ENCODE measurements around the gene POLE. TPM values are rescaled to one million over a fixed set of nuclear protein-coding genes. Genes with fewer than 3 reads are reported as not detected.

The POLE gene
- polyA plus RNA-seq, 1 of the 3 experiments (the other 2 are of a cell fraction) = 20.1 TPM

DNA sequence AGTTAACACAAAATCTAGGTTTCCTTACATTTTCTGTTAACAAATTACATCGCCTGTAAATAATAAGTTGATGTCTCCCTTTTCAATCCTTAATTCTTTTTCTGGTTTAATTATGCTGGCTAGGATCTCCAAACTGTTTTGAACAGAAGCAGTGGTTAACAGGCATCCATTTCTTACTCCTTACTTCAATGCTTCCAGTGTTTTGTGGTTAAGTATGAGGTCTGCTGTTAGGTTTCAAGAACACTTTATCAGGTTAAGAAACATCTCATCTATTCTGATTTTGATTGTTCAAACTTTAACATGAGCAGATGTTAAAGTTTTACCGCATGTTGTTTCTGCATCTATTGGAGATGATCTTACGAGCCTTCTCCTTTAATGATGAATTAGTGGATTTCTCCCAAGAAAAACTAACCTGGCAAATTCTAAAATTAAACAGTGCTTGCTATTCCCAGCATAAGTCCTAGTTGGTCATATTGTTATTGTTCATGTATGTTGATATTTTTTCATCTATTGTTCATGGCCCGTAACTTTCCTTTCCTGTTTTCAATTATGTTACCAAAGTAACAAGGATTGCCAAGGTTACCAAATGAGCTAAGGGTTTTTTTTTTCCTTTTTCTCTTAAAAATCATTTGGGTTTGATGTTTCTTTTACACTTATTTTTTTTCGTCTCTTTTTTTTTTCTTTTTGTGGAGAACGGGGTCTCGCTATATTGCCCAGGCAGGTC, 33.4 kb downstream of the POLE start:
- 90% methylated on average over 7 of the region's 7 CpGs for WGBS (ENCODE audit: low lambda C conversion rate)
- DNase-seq = no peak
- Histone ChIP-seq H3K9me3 (no peaks in the 10 kb centered on the region), H3K9ac (no peak overlapping the region), H3K4me2 (no peak overlapping the region), H3K27me3 (ENCODE audit: insufficient read depth) (no peaks in the 10 kb centered on the region), H3K79me2 (ENCODE audit: insufficient read depth) (no peaks in the 10 kb centered on the region), H3K4me1 (ENCODE audit: control insufficient read depth in 1 of 2, insufficient read depth in 2 of 2, low read depth in 1 of 2, low read length in 1 of 2) (no peaks in the 10 kb centered on the region), H3K9me2 (no peaks in the 10 kb centered on the region), H3F3A (replicated peaks; ENCODE audit: insufficient read depth) (no peaks in the 10 kb centered on the region), H3K4me3 (ENCODE audit: low read depth in 2 of 2, low read length in 1 of 2) (no peak overlapping the region), H4K20me1 (ENCODE audit: insufficient read depth) (no peaks in the 10 kb centered on the region), H2AFZ (ENCODE audit: low read depth) (no peak overlapping the region), H3K36me3 (replicated peaks in 1 of 2; ENCODE audit: control insufficient read depth in 1 of 2, insufficient read depth in 2 of 2, low read length in 1 of 2) (peaks cover 26 to 32% of the 10 kb centered on the region in 2 experiments), H3K27ac (ENCODE audit: low read depth in 2 of 2, low read length in 1 of 2) (no peak overlapping the region)
- TF ChIP-seq FOXM1 (IDR thresholded peaks at IDR 0.05; ENCODE audit: low read depth) = no peak
- no peak for TF ChIP-seq TAF1 (IDR thresholded peaks at IDR 0.05; ENCODE audit: borderline replicate concordance, low read depth, low read length)
- TF ChIP-seq, protein P1, sequence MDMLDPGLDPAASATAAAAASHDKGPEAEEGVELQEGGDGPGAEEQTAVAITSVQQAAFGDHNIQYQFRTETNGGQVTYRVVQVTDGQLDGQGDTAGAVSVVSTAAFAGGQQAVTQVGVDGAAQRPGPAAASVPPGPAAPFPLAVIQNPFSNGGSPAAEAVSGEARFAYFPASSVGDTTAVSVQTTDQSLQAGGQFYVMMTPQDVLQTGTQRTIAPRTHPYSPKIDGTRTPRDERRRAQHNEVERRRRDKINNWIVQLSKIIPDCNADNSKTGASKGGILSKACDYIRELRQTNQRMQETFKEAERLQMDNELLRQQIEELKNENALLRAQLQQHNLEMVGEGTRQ (IDR thresholded peaks at IDR 0.05; ENCODE audit: borderline replicate concordance, low read depth, low read length) = no peak
- no peak for TF ChIP-seq CHD2 (IDR thresholded peaks at IDR 0.05; ENCODE audit: low read length, partially characterized antibody)
- POLR2A ChIA-PET = no interaction called here
- CTCF ChIA-PET = interaction anchor here (1.2 to 1.6 kb wide), 2 partner anchors 15 to 24 kb away, joined by 3 to 6 read pairs; no protein-coding TSS in a partner anchor

- ChIA-PET CTCF (interaction anchor here (2.1 kb wide), 1 partner anchor 13 kb away, joined by 14 read pairs; no protein-coding TSS in a partner anchor), POLR2A (no interaction called here)
- no peak for TF ChIP-seq RFX5 (IDR thresholded peaks at IDR 0.05; ENCODE audit: low read length)
- no peak for TF ChIP-seq NFIC (IDR thresholded peaks at IDR 0.05; ENCODE audit: borderline replicate concordance)
- no peak for TF ChIP-seq FOXJ3 (CRISPR knock-in tag; IDR thresholded peaks at IDR 0.05)
- no peak for TF ChIP-seq MEF2A (IDR thresholded peaks at IDR 0.05; ENCODE audit: borderline replicate concordance, low read depth)
- no peak for TF ChIP-seq GATA2 (CRISPR knock-in tag; IDR thresholded peaks at IDR 0.05)
- no peak for TF ChIP-seq POLR2AphosphoS5 (IDR thresholded peaks at IDR 0.05; ENCODE audit: low read depth, low read length)
- TF ChIP-seq YY1 (IDR thresholded peaks at IDR 0.05; ENCODE audit: low read depth) = no peak
- no peak for TF ChIP-seq TEAD4 (IDR thresholded peaks at IDR 0.05; ENCODE audit: borderline replicate concordance, insufficient read depth)
- no peak for TF ChIP-seq FOSL2 (IDR thresholded peaks at IDR 0.05; ENCODE audit: borderline replicate concordance, low read depth)
- TF ChIP-seq RCOR1 (IDR thresholded peaks at IDR 0.05; ENCODE audit: low read length) = no peak
- no peak for TF ChIP-seq IRF3 (IDR thresholded peaks at IDR 0.05; ENCODE audit: low read depth, low read length)
- no peak for TF ChIP-seq CHD2 (IDR thresholded peaks at IDR 0.05; ENCODE audit: low read length, partially characterized antibody)
- no peak for TF ChIP-seq JUND (IDR thresholded peaks at IDR 0.05)
- TF ChIP-seq, protein P2, sequence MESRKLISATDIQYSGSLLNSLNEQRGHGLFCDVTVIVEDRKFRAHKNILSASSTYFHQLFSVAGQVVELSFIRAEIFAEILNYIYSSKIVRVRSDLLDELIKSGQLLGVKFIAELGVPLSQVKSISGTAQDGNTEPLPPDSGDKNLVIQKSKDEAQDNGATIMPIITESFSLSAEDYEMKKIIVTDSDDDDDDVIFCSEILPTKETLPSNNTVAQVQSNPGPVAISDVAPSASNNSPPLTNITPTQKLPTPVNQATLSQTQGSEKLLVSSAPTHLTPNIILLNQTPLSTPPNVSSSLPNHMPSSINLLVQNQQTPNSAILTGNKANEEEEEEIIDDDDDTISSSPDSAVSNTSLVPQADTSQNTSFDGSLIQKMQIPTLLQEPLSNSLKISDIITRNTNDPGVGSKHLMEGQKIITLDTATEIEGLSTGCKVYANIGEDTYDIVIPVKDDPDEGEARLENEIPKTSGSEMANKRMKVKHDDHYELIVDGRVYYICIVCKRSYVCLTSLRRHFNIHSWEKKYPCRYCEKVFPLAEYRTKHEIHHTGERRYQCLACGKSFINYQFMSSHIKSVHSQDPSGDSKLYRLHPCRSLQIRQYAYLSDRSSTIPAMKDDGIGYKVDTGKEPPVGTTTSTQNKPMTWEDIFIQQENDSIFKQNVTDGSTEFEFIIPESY (IDR thresholded peaks at IDR 0.05; ENCODE audit: borderline replicate concordance, low read depth) = no peak
- no peak for TF ChIP-seq GABPA (IDR thresholded peaks at IDR 0.05; ENCODE audit: low read depth)
- TF ChIP-seq MXI1 (IDR thresholded peaks at IDR 0.05; ENCODE audit: low read depth, low read length) = no peak
- TF ChIP-seq EZH2phosphoT487 (IDR thresholded peaks at IDR 0.05; ENCODE audit: borderline replicate concordance, low read depth) = no peak
- Histone ChIP-seq H3K4me2 (no peak overlapping the region), H3K27me3 (ENCODE audit: insufficient read depth) (no peaks in the 10 kb centered on the region), H3K9me3 (no peaks in the 10 kb centered on the region), H3F3A (replicated peaks; ENCODE audit: insufficient read depth) (no peaks in the 10 kb centered on the region), H3K27ac (ENCODE audit: low read depth in 2 of 2, low read length in 1 of 2) (no peak overlapping the region), H3K36me3 (replicated peaks in 1 of 2; ENCODE audit: control insufficient read depth in 1 of 2, insufficient read depth in 2 of 2, low read length in 1 of 2) (peaks cover 17 to 18% of the 10 kb centered on the region in 2 experiments), H2AFZ (ENCODE audit: low read depth) (no peak overlapping the region), H4K20me1 (ENCODE audit: insufficient read depth) (no peaks in the 10 kb centered on the region), H3K9ac (no peak overlapping the region), H3K4me3 (ENCODE audit: low read depth in 2 of 2, low read length in 1 of 2) (no peak overlapping the region), H3K4me1 (ENCODE audit: control insufficient read depth in 1 of 2, insufficient read depth in 2 of 2, low read depth in 1 of 2, low read length in 1 of 2) (no peaks in the 10 kb centered on the region), H3K79me2 (ENCODE audit: insufficient read depth) (no peaks in the 10 kb centered on the region), H3K9me2 (no peaks in the 10 kb centered on the region)
- 100% methylated on average over 3 of the region's 9 CpGs for WGBS (ENCODE audit: low lambda C conversion rate)
- DNase-seq = no peak
Measured at GRCh38 chr12:132651444-132652100, 35.6 kb downstream of the POLE start.

Data from SK-N-SH (cell line).